ENCODE results near the gene PRKACG.
A peak's percentile ranks its signal among the peaks of the same experiment; 100 is the strongest.
"Not testable (repeated sequence)": the region's sequence is repeated elsewhere in the genome, so short reads cannot be mapped to it uniquely, and the experiment has no call there.

PRKACG gene

GRCh38 chr9:69014013-69014412 lies at the start of gene PRKACG:
PRKACG (minus strand) TSS chr9:69014113; CDS start chr9:69014092, 21 bp downstream.
- no peak for DNase-seq

GRCh38 chr9:69062195-69062594 lies 48.3 kb upstream of the PRKACG start:
- DNase-seq = no peak

GRCh38 chr9:69060766-69061165 lies 46.9 kb upstream of the PRKACG start:
- no peak for DNase-seq

GRCh38 chr9:69058101-69058500 lies 44.2 kb upstream of the PRKACG start:
- no peak for DNase-seq

GRCh38 chr9:69056191-69056815 lies 42.4 kb upstream of the PRKACG start:
- DNase-seq = no peak

- DNase-seq = no peak
Observed at GRCh38 chr9:69054989-69055388, 41.1 kb upstream of the PRKACG start.

GRCh38 chr9:69050936-69051335 lies 37.0 kb upstream of the PRKACG start:
- not testable (repeated sequence) for DNase-seq

- DNase-seq = no peak
Observed at GRCh38 chr9:69049094-69049493, 35.2 kb upstream of the PRKACG start.

- no peak for DNase-seq
Observed at GRCh38 chr9:69047371-69047770, 33.5 kb upstream of the PRKACG start.

GRCh38 chr9:69046723-69047122 lies 32.8 kb upstream of the PRKACG start:
- DNase-seq = no peak

GRCh38 chr9:69045821-69046220 lies 31.9 kb upstream of the PRKACG start:
- no peak for DNase-seq

- DNase-seq = no peak
Observed at GRCh38 chr9:69044240-69045219, 30.6 kb upstream of the PRKACG start.

- DNase-seq = no peak
Observed at GRCh38 chr9:69040646-69041045, 26.7 kb upstream of the PRKACG start.

- no peak for DNase-seq
Observed at GRCh38 chr9:69036799-69037198, 22.9 kb upstream of the PRKACG start.

- DNase-seq = no peak
Observed at GRCh38 chr9:69036309-69036708, 22.4 kb upstream of the PRKACG start.

GRCh38 chr9:69035438-69036308 lies 21.8 kb upstream of the PRKACG start, which contains the start of gene FXN:
FXN (plus strand) TSS chr9:69035752; CDS start chr9:69035783, 31 bp downstream.
- peak; percentile 48 to 56 for DNase-seq

- DNase-seq = no peak
Observed at GRCh38 chr9:69034071-69034470, 20.2 kb upstream of the PRKACG start.

GRCh38 chr9:69030851-69031645 lies 17.1 kb upstream of the PRKACG start:
- DNase-seq = no peak

- DNase-seq = no peak
Observed at GRCh38 chr9:69029535-69029934, 15.6 kb upstream of the PRKACG start.

- no peak for DNase-seq
Observed at GRCh38 chr9:69028754-69029153, 14.8 kb upstream of the PRKACG start.

- DNase-seq = no peak
Observed at GRCh38 chr9:69027355-69028097, 13.6 kb upstream of the PRKACG start.

Measured in SHP77 (cell line).